Measurements from ENCODE around the gene LILRA6. TPM values are rescaled to one million over a fixed set of nuclear protein-coding genes. Genes with fewer than 3 reads are reported as not detected.

LILRA6 gene
- total and polyA plus RNA-seq, 2 of the 13 experiments (the other 11 are each of a cell fraction or from before 2014, with no cell fraction given): not detected

- TF ChIP-seq FLYWCH1 (CRISPR knock-in tag; IDR thresholded peaks at IDR 0.05): no peak
- no peak for TF ChIP-seq BCLAF1 (IDR thresholded peaks at IDR 0.05)
- TF ChIP-seq ZNF124 (CRISPR knock-in tag; IDR thresholded peaks at IDR 0.05): 0 out of 2 replicates have a peak, but pooled peaks have one; percentile 11
- TF ChIP-seq SAP130 (CRISPR knock-in tag; IDR thresholded peaks at IDR 0.05; ENCODE audit: low read depth): peak; percentile 68
- peak; percentile 81 for TF ChIP-seq YEATS4 (CRISPR knock-in tag; IDR thresholded peaks at IDR 0.05; ENCODE audit: borderline replicate concordance)
- TF ChIP-seq KMT2B (CRISPR knock-in tag; IDR thresholded peaks at IDR 0.05): no peak
- TF ChIP-seq HNRNPH1 (optimal IDR thresholded peaks at IDR 0.05; ENCODE audit: low read depth, low read length): no peak
- TF ChIP-seq ARNTL (CRISPR knock-in tag; IDR thresholded peaks at IDR 0.05): no peak
- no peak for TF ChIP-seq ZNF460 (CRISPR knock-in tag; IDR thresholded peaks at IDR 0.05; ENCODE audit: borderline replicate concordance)
- TF ChIP-seq CBX5 (CRISPR knock-in tag; IDR thresholded peaks at IDR 0.05; ENCODE audit: borderline replicate concordance): no peak
- no peak for TF ChIP-seq ZBTB7A (CRISPR knock-in tag; IDR thresholded peaks at IDR 0.05)
- peak; percentile 18; the same call in 1 of the 2 replicates for TF ChIP-seq GFI1 (CRISPR knock-in tag; IDR thresholded peaks at IDR 0.05; ENCODE audit: borderline replicate concordance)
- 0 out of 2 replicates have a peak, but pooled peaks have one; percentile 34 for TF ChIP-seq NR0B2 (CRISPR knock-in tag; IDR thresholded peaks at IDR 0.05)
- peak; percentile 35 for TF ChIP-seq MEIS2 (CRISPR knock-in tag; IDR thresholded peaks at IDR 0.05)
- 0 out of 2 replicates have a peak, but pooled peaks have one; percentile 54 for TF ChIP-seq ZNF605 (CRISPR knock-in tag; IDR thresholded peaks at IDR 0.05)
- no peak for TF ChIP-seq CREB1 (IDR thresholded peaks at IDR 0.05)
- TF ChIP-seq CREB1 (CRISPR knock-in tag; IDR thresholded peaks at IDR 0.05): no peak
- no peak for TF ChIP-seq KMT2A (CRISPR knock-in tag; IDR thresholded peaks at IDR 0.05)
- TF ChIP-seq TEAD3 (CRISPR knock-in tag; optimal IDR thresholded peaks at IDR 0.05; ENCODE audit: borderline replicate concordance): peak; percentile 18
- TF ChIP-seq BRF2 (CRISPR knock-in tag; IDR thresholded peaks at IDR 0.05): peak; percentile 49; the same call in 1 of the 2 replicates
- TF ChIP-seq RNF219 (CRISPR knock-in tag; IDR thresholded peaks at IDR 0.05): no peak
- peak; percentile 60; the same call in 1 of the 2 replicates for TF ChIP-seq CREB3 (CRISPR knock-in tag; IDR thresholded peaks at IDR 0.05)
These were observed 53.4 kb downstream of the LILRA6 start, which contains the start of gene MBOAT7 (continued) for GRCh38 chr19:54189145-54189734.

Data from HepG2 (cell line).